ENCODE measurements around the gene EBF4.

Gene EBF4

DNA sequence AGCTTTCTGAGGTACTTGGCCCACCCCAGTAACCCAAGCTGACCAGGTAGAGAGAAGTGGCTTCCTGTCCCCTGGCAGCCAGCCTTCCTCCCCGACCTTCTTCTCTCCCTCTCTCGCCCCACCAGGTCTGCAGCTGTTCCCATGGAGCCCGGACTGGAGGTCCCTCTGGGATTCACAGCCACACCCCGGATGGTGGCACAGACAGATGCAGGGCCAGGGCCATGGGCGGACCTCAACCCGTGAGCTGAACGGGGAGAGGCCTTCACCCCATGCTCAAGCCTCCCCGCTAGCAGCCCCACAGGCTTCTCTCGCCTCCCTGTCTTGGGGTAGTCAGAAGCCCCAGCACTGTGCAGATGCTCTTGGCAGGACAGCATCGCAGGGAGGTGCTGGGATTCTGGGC is 66.6 kb downstream of the EBF4 start:
- TF ChIP-seq Cebpa-rat (IDR thresholded peaks at IDR 0.05): no peak
- H3K4me3 ChIP-seq: no peak overlapping the region
- H3K36me3 ChIP-seq: no peaks in the 10 kb centered on the region
- H3K4me1 ChIP-seq: peaks cover 14 to 33% (median 26%) of the 10 kb centered on the region in 10 experiments
- peak overlapping the region in 4 of 11 experiments; percentile 17 to 43 (median 34); a peak in 6 of 22 replicates for H3K27ac ChIP-seq
- H3K9ac ChIP-seq: peak overlapping the region in 4 of 11 experiments; percentile 16 to 63 (median 50); a peak in 7 of 22 replicates
- peaks cover 3 to 12% (median 9%) of the 10 kb centered on the region in 11 experiments for H3K27me3 ChIP-seq
- H4K20me1 ChIP-seq: peaks cover 0 to 8% (median 0%) of the 10 kb centered on the region in 11 experiments; a peak in 3 of 22 replicates
- H3K4me2 ChIP-seq: peak overlapping the region; percentile 33 to 94 (median 80); a peak in 21 of 22 replicates
- no peaks in the 10 kb centered on the region for H3K9me3 ChIP-seq (replicated peaks in 1 of 11)

DNA sequence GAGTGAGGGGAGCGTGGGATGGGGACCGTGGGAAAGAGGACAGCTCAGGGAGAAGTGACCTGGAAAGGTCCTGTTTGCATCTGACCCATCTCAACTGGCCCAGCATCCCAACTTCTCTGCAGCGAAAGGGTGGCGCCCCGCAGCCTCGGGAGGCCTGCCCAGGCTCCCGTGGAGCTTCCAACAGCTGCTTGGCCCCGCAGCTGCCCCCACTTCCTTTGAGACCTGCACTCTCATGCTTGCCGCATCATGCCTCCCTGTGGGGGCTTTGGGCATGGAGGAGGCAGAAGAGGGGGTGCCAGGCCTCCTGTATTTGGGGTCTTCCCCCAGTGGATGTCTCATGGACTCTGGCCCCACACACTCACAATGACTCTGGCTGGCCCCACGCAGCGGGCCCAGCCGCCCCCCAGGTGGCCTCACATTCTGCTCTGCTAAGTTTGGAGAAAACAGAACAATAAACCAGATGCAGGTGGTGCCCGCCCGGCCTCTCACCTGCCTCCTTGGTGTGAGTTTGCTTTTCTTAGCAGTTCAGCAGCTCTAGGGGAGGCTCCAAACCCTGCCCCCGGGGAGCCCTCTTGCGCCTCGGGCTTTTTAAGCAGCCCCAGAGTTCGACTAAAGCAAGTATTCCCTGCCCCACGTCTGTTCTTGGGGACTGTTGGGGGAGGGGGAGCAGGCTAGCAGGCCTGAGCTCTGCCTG is 67.2 kb downstream of the EBF4 start:
- H3K4me2 ChIP-seq: peak overlapping the region; percentile 33 to 94 (median 80)
- no peak for TF ChIP-seq Cebpa-rat (IDR thresholded peaks at IDR 0.05)
- H3K36me3 ChIP-seq: no peaks in the 10 kb centered on the region
- H3K27ac ChIP-seq: peak overlapping the region in 5 of 11 experiments; percentile 17 to 43 (median 32); a peak in 7 of 22 replicates
- no peak overlapping the region for H3K4me3 ChIP-seq
- no peaks in the 10 kb centered on the region for H3K9me3 ChIP-seq (replicated peaks in 1 of 11)
- peaks cover 14 to 33% (median 24%) of the 10 kb centered on the region in 10 experiments for H3K4me1 ChIP-seq
- peak overlapping the region in 4 of 11 experiments; percentile 16 to 63 (median 50); a peak in 8 of 22 replicates for H3K9ac ChIP-seq
- H4K20me1 ChIP-seq: 0 out of 22 replicates have a peak, but pooled peaks cover 0 to 2% (median 0%) of the 10 kb centered on the region in 11 experiments
- H3K27me3 ChIP-seq: peaks cover 0 to 7% (median 3%) of the 10 kb centered on the region in 11 experiments; a peak in 9 of 22 replicates

- no peaks in the 10 kb centered on the region for H3K36me3 ChIP-seq
- H3K27ac ChIP-seq: peak overlapping the region in 4 of 11 experiments; percentile 28 to 40 (median 32); a peak in 3 of 22 replicates
- H3K27me3 ChIP-seq: peaks cover 0 to 7% (median 0%) of the 10 kb centered on the region in 11 experiments; a peak in 2 of 22 replicates
- H3K4me1 ChIP-seq: peaks cover 14 to 33% (median 24%) of the 10 kb centered on the region in 10 experiments
- no peak for TF ChIP-seq Cebpa-rat (IDR thresholded peaks at IDR 0.05)
- H3K4me2 ChIP-seq: peak overlapping the region in 10 of 11 experiments; percentile 33 to 94 (median 82); a peak in 18 of 22 replicates
- peak overlapping the region in 4 of 11 experiments; percentile 16 to 63 (median 50); a peak in 5 of 22 replicates for H3K9ac ChIP-seq
- H3K9me3 ChIP-seq (replicated peaks in 1 of 11): no peaks in the 10 kb centered on the region
- no peak overlapping the region for H3K4me3 ChIP-seq
- no peaks in the 10 kb centered on the region for H4K20me1 ChIP-seq
These were observed 67.8 kb downstream of the EBF4 start for GRCh38 chr20:2760297-2760951.

DNA sequence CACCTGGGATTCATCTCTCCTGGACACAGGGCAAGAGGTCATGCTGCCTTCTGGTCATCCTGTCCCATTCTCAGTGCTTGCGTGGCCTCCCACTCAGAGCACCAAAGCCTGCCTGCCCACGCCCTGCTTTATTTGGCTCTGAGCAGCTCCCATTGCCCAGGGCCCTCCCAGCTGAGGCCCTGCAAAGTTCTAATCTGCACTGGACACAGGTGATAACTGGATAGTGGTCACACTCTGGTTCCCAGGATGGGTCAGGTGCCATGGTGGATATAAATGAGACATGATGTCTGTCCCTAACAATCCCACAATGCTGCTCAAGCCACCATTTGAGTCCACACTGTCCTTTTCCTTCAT is 68.3 kb downstream of the EBF4 start:
- Histone ChIP-seq H3K4me1 (peaks cover 14 to 33% (median 24%) of the 10 kb centered on the region in 10 experiments), H3K9ac (no peak overlapping the region), H3K27me3 (peaks cover 0 to 7% (median 0%) of the 10 kb centered on the region in 11 experiments; a peak in 2 of 22 replicates), H3K9me3 (replicated peaks in 1 of 11) (no peaks in the 10 kb centered on the region), H3K27ac (no peak overlapping the region), H3K4me3 (no peak overlapping the region), H3K36me3 (no peaks in the 10 kb centered on the region), H4K20me1 (no peaks in the 10 kb centered on the region), H3K4me2 (peak overlapping the region in 4 of 11 experiments; percentile 77 to 94 (median 86); a peak in 5 of 22 replicates)
- no peak for TF ChIP-seq Cebpa-rat (IDR thresholded peaks at IDR 0.05)

GRCh38 chr20:2761885-2762284 is 69.3 kb downstream of the EBF4 start:
- Histone ChIP-seq H4K20me1 (no peaks in the 10 kb centered on the region), H3K4me1 (peaks cover 14 to 33% (median 24%) of the 10 kb centered on the region in 10 experiments), H3K4me2 (no peak overlapping the region), H3K4me3 (no peak overlapping the region), H3K36me3 (no peaks in the 10 kb centered on the region), H3K9me3 (replicated peaks in 1 of 11) (no peaks in the 10 kb centered on the region), H3K27ac (no peak overlapping the region), H3K27me3 (peaks cover 0 to 7% (median 0%) of the 10 kb centered on the region in 11 experiments; a peak in 2 of 22 replicates), H3K9ac (no peak overlapping the region)
- TF ChIP-seq Cebpa-rat (IDR thresholded peaks at IDR 0.05): no peak

GRCh38 chr20:2762578-2763131 is 70.1 kb downstream of the EBF4 start:
- no peak overlapping the region for H3K4me3 ChIP-seq
- H4K20me1 ChIP-seq: no peaks in the 10 kb centered on the region
- H3K4me2 ChIP-seq: no peak overlapping the region
- H3K9ac ChIP-seq: no peak overlapping the region
- H3K36me3 ChIP-seq: no peaks in the 10 kb centered on the region
- TF ChIP-seq Cebpa-rat (IDR thresholded peaks at IDR 0.05): no peak
- no peak overlapping the region for H3K27ac ChIP-seq
- H3K9me3 ChIP-seq (replicated peaks in 1 of 11): no peaks in the 10 kb centered on the region
- peaks cover 0 to 7% (median 0%) of the 10 kb centered on the region in 11 experiments; a peak in 2 of 22 replicates for H3K27me3 ChIP-seq
- H3K4me1 ChIP-seq: peaks cover 14 to 33% (median 24%) of the 10 kb centered on the region in 10 experiments

GRCh38 chr20:2763186-2763585 is 70.6 kb downstream of the EBF4 start:
- Histone ChIP-seq H3K4me3 (no peak overlapping the region), H3K36me3 (no peaks in the 10 kb centered on the region), H3K9me3 (replicated peaks in 1 of 11) (no peaks in the 10 kb centered on the region), H3K27ac (no peak overlapping the region), H3K27me3 (peaks cover 0 to 7% (median 0%) of the 10 kb centered on the region in 11 experiments; a peak in 2 of 22 replicates), H3K4me2 (no peak overlapping the region), H4K20me1 (no peaks in the 10 kb centered on the region), H3K9ac (no peak overlapping the region), H3K4me1 (peaks cover 14 to 30% (median 25%) of the 10 kb centered on the region in 10 experiments)
- no peak for TF ChIP-seq Cebpa-rat (IDR thresholded peaks at IDR 0.05)

GRCh38 chr20:2767768-2768631 is 75.4 kb downstream of the EBF4 start:
- Histone ChIP-seq H3K4me1 (peaks cover 0 to 15% (median 10%) of the 10 kb centered on the region in 10 experiments; a peak in 12 of 20 replicates), H3K4me2 (peak overlapping the region in 3 of 11 experiments; percentile 1 to 18 (median 12); a peak in 1 of 22 replicates), H3K9ac (no peak overlapping the region), H3K4me3 (no peak overlapping the region), H3K27me3 (no peaks in the 10 kb centered on the region), H3K36me3 (no peaks in the 10 kb centered on the region), H4K20me1 (no peaks in the 10 kb centered on the region), H3K9me3 (replicated peaks in 1 of 11) (no peaks in the 10 kb centered on the region), H3K27ac (no peak overlapping the region)
- TF ChIP-seq Cebpa-rat (IDR thresholded peaks at IDR 0.05): no peak

All from BLaER1 treated with 17β-estradiol and CSF1 and Interleukin-3, amounts not matched to agents 10 nM and 100 nM (cell line).